ENCODE measurements around the gene CROCC2. TPM values are rescaled to one million over a fixed set of nuclear protein-coding genes. Genes with fewer than 3 reads are reported as not detected.

Gene CROCC2
- total RNA-seq, 4 donors from 2014 or later, result 0.27 to 0.83 TPM; not detected in 2

DNA sequence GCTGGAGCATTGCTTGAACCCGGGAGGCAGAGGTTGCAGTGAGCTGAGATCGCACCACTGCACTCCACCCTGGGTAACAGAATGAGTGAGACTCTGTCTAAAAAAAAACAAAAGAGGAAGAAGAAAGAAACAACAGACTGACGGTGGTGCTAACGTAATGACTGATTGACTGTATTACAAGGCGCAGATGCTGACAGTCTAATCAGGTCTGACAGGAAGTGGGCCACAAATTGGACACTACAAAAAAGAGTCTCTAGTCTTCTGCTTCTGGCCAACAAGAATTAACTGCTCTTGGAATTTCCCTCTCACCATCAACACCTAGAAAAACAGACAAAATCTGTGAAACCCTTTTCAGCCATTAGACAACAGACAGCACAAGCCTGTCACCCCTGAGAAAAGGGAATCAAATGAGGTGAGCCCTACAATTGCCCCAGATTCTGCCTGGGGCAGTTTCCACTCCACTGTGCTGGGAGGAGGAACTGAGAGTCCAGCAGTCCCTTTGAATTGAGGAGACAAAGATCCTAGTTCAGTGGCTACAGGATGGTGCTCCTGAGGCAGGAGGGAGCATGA is 135.5 kb downstream of the CROCC2 start:
- Histone ChIP-seq H3K4me3 (no peak overlapping the region), H3K27ac (peak overlapping the region in 2 of 4 donors; percentile 47 to 71), H3K36me3 (peaks cover 0 to 10% (median 0%) of the 10 kb centered on the region in 3 donors), H3K27me3 (no peaks in the 10 kb centered on the region), H3K4me1 (peaks cover 0 to 7% (median 0%) of the 10 kb centered on the region in 4 donors), H3K9me3 (no peaks in the 10 kb centered on the region)
- peak in 1 of 3 donors; percentile 45 for DNase-seq
- TF ChIP-seq, protein P1, sequence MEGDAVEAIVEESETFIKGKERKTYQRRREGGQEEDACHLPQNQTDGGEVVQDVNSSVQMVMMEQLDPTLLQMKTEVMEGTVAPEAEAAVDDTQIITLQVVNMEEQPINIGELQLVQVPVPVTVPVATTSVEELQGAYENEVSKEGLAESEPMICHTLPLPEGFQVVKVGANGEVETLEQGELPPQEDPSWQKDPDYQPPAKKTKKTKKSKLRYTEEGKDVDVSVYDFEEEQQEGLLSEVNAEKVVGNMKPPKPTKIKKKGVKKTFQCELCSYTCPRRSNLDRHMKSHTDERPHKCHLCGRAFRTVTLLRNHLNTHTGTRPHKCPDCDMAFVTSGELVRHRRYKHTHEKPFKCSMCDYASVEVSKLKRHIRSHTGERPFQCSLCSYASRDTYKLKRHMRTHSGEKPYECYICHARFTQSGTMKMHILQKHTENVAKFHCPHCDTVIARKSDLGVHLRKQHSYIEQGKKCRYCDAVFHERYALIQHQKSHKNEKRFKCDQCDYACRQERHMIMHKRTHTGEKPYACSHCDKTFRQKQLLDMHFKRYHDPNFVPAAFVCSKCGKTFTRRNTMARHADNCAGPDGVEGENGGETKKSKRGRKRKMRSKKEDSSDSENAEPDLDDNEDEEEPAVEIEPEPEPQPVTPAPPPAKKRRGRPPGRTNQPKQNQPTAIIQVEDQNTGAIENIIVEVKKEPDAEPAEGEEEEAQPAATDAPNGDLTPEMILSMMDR (IDR thresholded peaks at IDR 0.05), result no peak
- TF ChIP-seq POLR2A (IDR thresholded peaks at IDR 0.05), result no peak

Other genes starting within 250 kb of the CROCC2 start
- gene AQP12B, start 223.5 kb upstream of the CROCC2 start, total RNA-seq, result 1 to 10 TPM in 3 of 4 donors, not detected in 1; 1.9 to 9.6 (median 2.5) TPM
- gene AQP12A, start 214.5 kb upstream of the CROCC2 start, total RNA-seq, result 1 to 10 TPM in 1 of 4 donors, not detected in 3; 9.2 TPM
- gene KIF1A, start 86.1 kb upstream of the CROCC2 start, total RNA-seq, result 1 to 10 TPM in 3 of 4 donors, under 1 TPM in 1; 0.83 to 6.0 (median 2.0) TPM
- gene AGXT, start 37.5 kb upstream of the CROCC2 start, total RNA-seq, result 1 to 10 TPM in 1 of 4 donors, not detected in 3; 1.5 TPM
- 1 to 10 TPM in 3 of 4 donors, not detected in 1; 2.1 to 6.1 (median 3.7) TPM for gene MAB21L4, start 10.2 kb upstream of the CROCC2 start, total RNA-seq
- 10 to 100 TPM in 3 of 4 donors, 1 to 10 TPM in 1; 6.8 to 83.3 (median 25.2) TPM for gene SNED1, start 92.3 kb downstream of the CROCC2 start, total RNA-seq
- gene MTERF4, start 196.0 kb downstream of the CROCC2 start, total RNA-seq, result 10 to 100 TPM; 28.9 to 55.4 (median 47.9) TPM
- 100 to 1,000 TPM in 1 of 4 donors, 10 to 100 TPM in 3; 12.1 to 790 (median 26.7) TPM for gene PASK, start 243.1 kb downstream of the CROCC2 start, total RNA-seq
- gene PPP1R7, start 244.1 kb downstream of the CROCC2 start, total RNA-seq, result 10 to 100 TPM; 13.2 to 44.0 (median 28.1) TPM

Measured in Peyer's patch (tissue), 4 donors.